Liver (tissue), 9 donors: ENCODE data around the gene LARP4. TPM values are rescaled to one million over a fixed set of nuclear protein-coding genes. Genes with fewer than 3 reads are reported as not detected.

Source experiments
- DNase-seq: peaks from one replicate; pipeline ENCODE4 v3.0.0-alpha.2; 2017; ENCODE audit warnings: low spot score
- H3K27ac ChIP-seq, 2 donors: one replicate each; pipeline ENCODE4 v1.7.0; 2013; ENCODE audit warnings: inconsistent platforms in 2 of 2, low read length in 2 of 2, control low read depth in 1 of 2, low read depth in 1 of 2, mild to moderate bottlenecking in 1 of 2
- H3K27me3 ChIP-seq, 4 donors: one replicate each; pipeline versions ENCODE4 v1.6.1 to v1.7.0; 2013; ENCODE audit warnings: low read length in 3 of 4, inconsistent platforms in 1 of 4, mild to moderate bottlenecking in 1 of 4, moderate library complexity in 1 of 4; ENCODE audit not compliant: control insufficient read depth in 4 of 4, insufficient read depth in 4 of 4
- H3K36me3 ChIP-seq, 4 donors: one replicate each; pipeline versions ENCODE4 v1.6.1 to v1.7.0; 2013; ENCODE audit warnings: low read length in 3 of 4, mild to moderate bottlenecking in 3 of 4, low read depth in 1 of 4, moderate library complexity in 1 of 4; ENCODE audit not compliant: control insufficient read depth in 4 of 4, insufficient read depth in 3 of 4
- H3K4me1 ChIP-seq, 4 donors: one replicate each; pipeline versions ENCODE4 v1.6.1 to v1.7.0; 2013; ENCODE audit warnings: low read length in 3 of 4, mild to moderate bottlenecking in 3 of 4, moderate library complexity in 1 of 4; ENCODE audit not compliant: control insufficient read depth in 4 of 4, insufficient read depth in 4 of 4
- H3K4me3 ChIP-seq, 3 donors: one replicate each; pipeline versions ENCODE4 v1.6.1 to v1.7.0; 2013; ENCODE audit warnings: low read length in 3 of 3, control low read depth in 1 of 3, low read depth in 1 of 3, mild to moderate bottlenecking in 1 of 3
- H3K9ac ChIP-seq, 2 donors: one replicate each; pipeline ENCODE4 v1.7.0; 2013; ENCODE audit warnings: low read length in 2 of 2, mild to moderate bottlenecking in 2 of 2, moderate library complexity in 2 of 2, control low read depth in 1 of 2, low read depth in 1 of 2
- H3K9me3 ChIP-seq, 4 donors: one replicate each; pipeline versions ENCODE4 v1.6.1 to v1.7.0; 2013; ENCODE audit warnings: low read length in 3 of 4; ENCODE audit not compliant: control insufficient read depth in 4 of 4
- EGR1 ChIP-seq, 2 donors: IDR thresholded peaks; 2 replicates each; pipeline ENCODE4 v1.6.1; 2016 to 2018; ENCODE audit warnings: antibody characterized with exemption in 2 of 2, low read depth in 2 of 2
- FOXA1 ChIP-seq: IDR thresholded peaks from 2 replicates; pipeline ENCODE4 v1.6.1; 2016; ENCODE audit warnings: antibody characterized with exemption
- HNF4A ChIP-seq, 2 donors: conservative IDR thresholded peaks; 2 replicates each; pipeline ENCODE4 v1.6.1; 2016; ENCODE audit warnings: antibody characterized with exemption in 2 of 2, mild to moderate bottlenecking in 2 of 2
- HNF4G ChIP-seq: IDR thresholded peaks from 2 replicates; pipeline ENCODE4 v1.6.1; 2016; ENCODE audit warnings: antibody characterized with exemption
- JUND ChIP-seq, 2 donors: IDR thresholded peaks; 2 replicates each; pipeline ENCODE4 v1.6.1; 2016; ENCODE audit warnings: antibody characterized with exemption in 2 of 2
- NR2F2 ChIP-seq: IDR thresholded peaks from 2 replicates; pipeline ENCODE4 v1.6.1; 2016; ENCODE audit warnings: antibody characterized with exemption
- RXRA ChIP-seq, 2 donors: IDR thresholded peaks; 2 replicates each; pipeline ENCODE4 v1.6.1; 2017 to 2018; ENCODE audit warnings: antibody characterized with exemption in 2 of 2, mild to moderate bottlenecking in 1 of 2
- SP1 ChIP-seq: IDR thresholded peaks from 2 replicates; pipeline ENCODE4 v1.6.1; 2018; ENCODE audit warnings: antibody characterized with exemption, mild to moderate bottlenecking
- TAF1 ChIP-seq: conservative IDR thresholded peaks from 2 replicates; pipeline ENCODE4 v1.6.1; 2016; ENCODE audit warnings: antibody characterized with exemption, mild to moderate bottlenecking
- YY1 ChIP-seq: IDR thresholded peaks from 2 replicates; pipeline ENCODE4 v1.6.1; 2016; ENCODE audit warnings: antibody characterized with exemption, mild to moderate bottlenecking
- WGBS: extraction: QIAGEN DNeasy Blood & Tissue Kit; methylation state at CpG from one replicate; pipeline ENCODE4 v1.1.7; 2013; 5-methylcytosine and 5-hydroxymethylcytosine counted together
- polyA plus RNA-seq, 2 donors: library from polyadenylated mRNA; stranded (reverse) in 1 of 2; unstranded in 1 of 2; fragments of 200-250 nt in 1 of 2; fragments of >200 nt in 1 of 2; fragmentation: Nextera tagmentation in 1 of 2; extraction: Ambion mirVana in 1 of 2; gene quantifications; one replicate each; pipeline versions ENCODE4 v1.2.1 to v1.2.3, GENCODE V29; 2013 to 2015
- total RNA-seq, 2 donors: library from RNA; depleted of rRNA; stranded (reverse); fragments of >200 nt; gene quantifications; one replicate each; pipeline ENCODE4 v1.2.3, GENCODE V29; 2014
- TF ChIP-seq, protein P1 (sequence below): IDR thresholded peaks from 2 replicates; pipeline ENCODE4 v1.6.1; 2016; ENCODE audit warnings: antibody characterized with exemption
- TF ChIP-seq, protein P2 (sequence below): fragments of 150-350 bp; IDR thresholded peaks from 2 replicates; pipeline ENCODE4 v1.5.1; 2017; ENCODE audit warnings: improper control_type of control experiment, low read depth, low read length; ENCODE audit not compliant: missing input control
- TF ChIP-seq, protein P3 (sequence below): IDR thresholded peaks from 2 replicates; pipeline ENCODE4 v1.6.1; 2016; ENCODE audit warnings: antibody characterized with exemption, mild to moderate bottlenecking
- donor health status: healthy.
- donor health status: healthy.
- donor health status: healthy.
- donor health status: healthy.
- donor health status: healthy.

The LARP4 gene
- total and polyA plus RNA-seq, 4 donors: 17.3 to 71.0 (median 37.5) TPM

DNA sequence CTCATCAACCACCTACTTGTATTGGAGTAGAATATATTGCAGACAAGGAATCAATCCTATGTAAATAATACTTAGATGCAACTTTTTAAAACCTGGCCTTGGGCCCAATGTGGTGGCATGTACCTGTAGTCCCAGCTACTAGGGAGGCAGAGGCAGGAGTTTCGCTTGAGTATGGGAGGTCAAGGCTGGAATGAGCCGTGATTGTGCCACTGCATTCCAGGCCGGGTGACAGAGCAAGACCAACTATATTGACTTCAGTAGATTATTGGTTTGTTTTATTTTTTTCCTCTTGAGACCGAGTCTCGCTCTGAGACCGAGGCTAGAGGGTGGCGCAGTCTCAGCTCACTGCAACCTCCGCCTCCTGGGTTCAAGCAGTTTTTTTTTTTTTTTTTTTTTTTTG is 3.6 kb downstream of the LARP4 start:
- H3K9me3 ChIP-seq: no peaks in the 10 kb centered on the region
- H3K4me1 ChIP-seq: peaks cover 4 to 19% (median 12%) of the 10 kb centered on the region in 4 donors
- no peak for TF ChIP-seq NR2F2
- no peak for TF ChIP-seq JUND (IDR thresholded peaks at IDR 0.05)
- no peak for TF ChIP-seq FOXA1
- TF ChIP-seq, protein P1, sequence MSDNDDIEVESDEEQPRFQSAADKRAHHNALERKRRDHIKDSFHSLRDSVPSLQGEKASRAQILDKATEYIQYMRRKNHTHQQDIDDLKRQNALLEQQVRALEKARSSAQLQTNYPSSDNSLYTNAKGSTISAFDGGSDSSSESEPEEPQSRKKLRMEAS: no peak
- TF ChIP-seq, protein P2, sequence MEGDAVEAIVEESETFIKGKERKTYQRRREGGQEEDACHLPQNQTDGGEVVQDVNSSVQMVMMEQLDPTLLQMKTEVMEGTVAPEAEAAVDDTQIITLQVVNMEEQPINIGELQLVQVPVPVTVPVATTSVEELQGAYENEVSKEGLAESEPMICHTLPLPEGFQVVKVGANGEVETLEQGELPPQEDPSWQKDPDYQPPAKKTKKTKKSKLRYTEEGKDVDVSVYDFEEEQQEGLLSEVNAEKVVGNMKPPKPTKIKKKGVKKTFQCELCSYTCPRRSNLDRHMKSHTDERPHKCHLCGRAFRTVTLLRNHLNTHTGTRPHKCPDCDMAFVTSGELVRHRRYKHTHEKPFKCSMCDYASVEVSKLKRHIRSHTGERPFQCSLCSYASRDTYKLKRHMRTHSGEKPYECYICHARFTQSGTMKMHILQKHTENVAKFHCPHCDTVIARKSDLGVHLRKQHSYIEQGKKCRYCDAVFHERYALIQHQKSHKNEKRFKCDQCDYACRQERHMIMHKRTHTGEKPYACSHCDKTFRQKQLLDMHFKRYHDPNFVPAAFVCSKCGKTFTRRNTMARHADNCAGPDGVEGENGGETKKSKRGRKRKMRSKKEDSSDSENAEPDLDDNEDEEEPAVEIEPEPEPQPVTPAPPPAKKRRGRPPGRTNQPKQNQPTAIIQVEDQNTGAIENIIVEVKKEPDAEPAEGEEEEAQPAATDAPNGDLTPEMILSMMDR: no peak
- no peak for TF ChIP-seq YY1
- no peak for TF ChIP-seq TAF1
- TF ChIP-seq HNF4G: no peak
- TF ChIP-seq EGR1 (IDR thresholded peaks at IDR 0.05; ENCODE audit: low read depth in 2 of 2): no peak
- H3K27ac ChIP-seq: peak overlapping the region; percentile 21 to 93
- no peak overlapping the region for H3K4me3 ChIP-seq
- WGBS: 86% methylated on average over 8 of the region's 8 CpGs
- DNase-seq: no peak
- H3K36me3 ChIP-seq: no peaks in the 10 kb centered on the region
- H3K9ac ChIP-seq: no peak overlapping the region
- no peaks in the 10 kb centered on the region for H3K27me3 ChIP-seq

DNA sequence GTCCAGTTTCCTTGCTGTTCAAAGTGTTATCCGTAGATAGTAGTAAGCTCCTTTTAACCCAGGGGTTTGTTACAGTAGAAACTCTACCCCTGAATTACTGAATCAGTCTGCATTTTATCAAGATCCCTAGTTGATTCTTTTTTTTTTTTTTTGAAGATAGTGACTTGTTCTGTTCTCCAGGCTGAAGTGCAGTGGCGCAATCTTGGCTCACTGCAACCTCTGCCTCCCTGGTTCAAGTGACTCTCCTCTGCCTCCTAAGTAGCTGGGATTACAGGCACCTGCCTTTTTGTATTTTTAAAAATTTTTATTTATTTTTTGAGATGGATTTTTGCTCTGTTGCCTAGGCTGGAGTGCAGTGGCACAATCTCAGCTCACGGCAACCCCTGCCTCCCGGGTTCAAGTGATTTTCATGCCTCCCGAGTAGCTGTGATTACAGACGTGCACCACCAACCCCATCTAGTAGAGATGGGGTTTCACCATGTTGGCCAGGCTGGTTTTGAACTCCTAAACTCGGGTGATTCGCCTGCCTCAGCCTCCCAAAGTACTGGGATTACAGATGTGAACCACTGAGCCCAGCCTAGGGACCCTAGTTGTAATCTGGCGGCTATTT is 10.5 kb downstream of the LARP4 start:
- no peak overlapping the region for H3K27ac ChIP-seq
- H3K4me3 ChIP-seq: no peak overlapping the region
- 92% methylated on average over 9 of the region's 9 CpGs for WGBS
- DNase-seq: no peak
- no peaks in the 10 kb centered on the region for H3K27me3 ChIP-seq
- peaks cover 6 to 8% (median 7%) of the 10 kb centered on the region in 4 donors for H3K4me1 ChIP-seq
- H3K9ac ChIP-seq: no peak overlapping the region
- H3K36me3 ChIP-seq: peaks cover 1 to 2% (median 2%) of the 10 kb centered on the region in 4 donors
- peak in 1 of 2 donors; percentile 17 for TF ChIP-seq RXRA (IDR thresholded peaks at IDR 0.05)
- TF ChIP-seq HNF4A (conservative IDR thresholded peaks at IDR 0.05): peak; percentile 9 to 37
- TF ChIP-seq, protein P3, sequence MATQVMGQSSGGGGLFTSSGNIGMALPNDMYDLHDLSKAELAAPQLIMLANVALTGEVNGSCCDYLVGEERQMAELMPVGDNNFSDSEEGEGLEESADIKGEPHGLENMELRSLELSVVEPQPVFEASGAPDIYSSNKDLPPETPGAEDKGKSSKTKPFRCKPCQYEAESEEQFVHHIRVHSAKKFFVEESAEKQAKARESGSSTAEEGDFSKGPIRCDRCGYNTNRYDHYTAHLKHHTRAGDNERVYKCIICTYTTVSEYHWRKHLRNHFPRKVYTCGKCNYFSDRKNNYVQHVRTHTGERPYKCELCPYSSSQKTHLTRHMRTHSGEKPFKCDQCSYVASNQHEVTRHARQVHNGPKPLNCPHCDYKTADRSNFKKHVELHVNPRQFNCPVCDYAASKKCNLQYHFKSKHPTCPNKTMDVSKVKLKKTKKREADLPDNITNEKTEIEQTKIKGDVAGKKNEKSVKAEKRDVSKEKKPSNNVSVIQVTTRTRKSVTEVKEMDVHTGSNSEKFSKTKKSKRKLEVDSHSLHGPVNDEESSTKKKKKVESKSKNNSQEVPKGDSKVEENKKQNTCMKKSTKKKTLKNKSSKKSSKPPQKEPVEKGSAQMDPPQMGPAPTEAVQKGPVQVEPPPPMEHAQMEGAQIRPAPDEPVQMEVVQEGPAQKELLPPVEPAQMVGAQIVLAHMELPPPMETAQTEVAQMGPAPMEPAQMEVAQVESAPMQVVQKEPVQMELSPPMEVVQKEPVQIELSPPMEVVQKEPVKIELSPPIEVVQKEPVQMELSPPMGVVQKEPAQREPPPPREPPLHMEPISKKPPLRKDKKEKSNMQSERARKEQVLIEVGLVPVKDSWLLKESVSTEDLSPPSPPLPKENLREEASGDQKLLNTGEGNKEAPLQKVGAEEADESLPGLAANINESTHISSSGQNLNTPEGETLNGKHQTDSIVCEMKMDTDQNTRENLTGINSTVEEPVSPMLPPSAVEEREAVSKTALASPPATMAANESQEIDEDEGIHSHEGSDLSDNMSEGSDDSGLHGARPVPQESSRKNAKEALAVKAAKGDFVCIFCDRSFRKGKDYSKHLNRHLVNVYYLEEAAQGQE: no peak
- no peak for TF ChIP-seq JUND (IDR thresholded peaks at IDR 0.05)
- H3K9me3 ChIP-seq: no peaks in the 10 kb centered on the region

DNA sequence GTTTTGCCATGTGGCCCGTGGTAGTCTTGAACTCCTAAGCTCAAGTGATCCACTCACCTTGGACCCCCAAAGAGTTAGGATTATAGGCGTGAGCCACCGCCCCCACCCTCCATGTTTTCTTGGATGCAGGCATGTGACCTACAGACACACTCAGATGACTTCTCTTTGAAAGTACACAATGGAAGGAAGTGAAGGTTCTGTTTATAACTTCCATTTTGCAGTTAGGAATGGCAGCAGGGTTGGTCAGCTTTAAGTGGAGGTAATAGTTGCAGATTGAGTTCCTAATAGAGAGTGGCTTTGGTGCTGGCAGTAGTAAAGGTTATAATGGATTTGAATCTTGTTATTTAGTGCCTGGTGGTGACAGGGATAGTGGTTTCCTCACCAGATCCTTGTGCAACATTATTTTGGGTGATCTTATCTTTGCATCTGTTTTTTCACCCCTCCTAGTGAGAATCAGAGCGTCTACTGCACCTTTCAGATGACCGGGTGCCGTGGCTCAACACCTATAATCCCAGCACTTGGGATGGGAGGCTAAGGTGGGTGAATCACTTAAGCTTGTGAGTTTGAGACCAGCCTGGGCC is 15.3 kb downstream of the LARP4 start:
- Histone ChIP-seq H3K9ac (no peak overlapping the region), H3K4me3 (no peak overlapping the region), H3K9me3 (no peaks in the 10 kb centered on the region), H3K27me3 (no peaks in the 10 kb centered on the region), H3K27ac (no peak overlapping the region), H3K36me3 (peaks cover 0 to 9% (median 8%) of the 10 kb centered on the region in 4 donors), H3K4me1 (peaks cover 4 to 6% (median 4%) of the 10 kb centered on the region in 4 donors)
- 92% methylated on average over 6 of the region's 6 CpGs for WGBS
- DNase-seq: no peak
- TF ChIP-seq, protein P1: no peak
- TF ChIP-seq TAF1 (no peak), RXRA (IDR thresholded peaks at IDR 0.05) (no peak), JUND (IDR thresholded peaks at IDR 0.05) (no peak), SP1 (no peak), HNF4A (conservative IDR thresholded peaks at IDR 0.05) (no peak), EGR1 (IDR thresholded peaks at IDR 0.05; ENCODE audit: low read depth in 2 of 2) (no peak), HNF4G (no peak)
- TF ChIP-seq, protein P2: no peak
- TF ChIP-seq, protein P3: no peak
